ENCODE results near the gene FDX2. TPM values are rescaled to one million over a fixed set of nuclear protein-coding genes. Genes with fewer than 3 reads are reported as not detected.
"Not testable (repeated sequence)": the region's sequence is repeated elsewhere in the genome, so short reads cannot be mapped to it uniquely, and the experiment has no call there.

The FDX2 gene
- total RNA-seq, 1 donor from 2014 or later, result 18.2 TPM

- no peak for DNase-seq (ENCODE audit: low spot score)
Measured at GRCh38 chr19:10284065-10284959, 31.5 kb downstream of the FDX2 start.

DNA sequence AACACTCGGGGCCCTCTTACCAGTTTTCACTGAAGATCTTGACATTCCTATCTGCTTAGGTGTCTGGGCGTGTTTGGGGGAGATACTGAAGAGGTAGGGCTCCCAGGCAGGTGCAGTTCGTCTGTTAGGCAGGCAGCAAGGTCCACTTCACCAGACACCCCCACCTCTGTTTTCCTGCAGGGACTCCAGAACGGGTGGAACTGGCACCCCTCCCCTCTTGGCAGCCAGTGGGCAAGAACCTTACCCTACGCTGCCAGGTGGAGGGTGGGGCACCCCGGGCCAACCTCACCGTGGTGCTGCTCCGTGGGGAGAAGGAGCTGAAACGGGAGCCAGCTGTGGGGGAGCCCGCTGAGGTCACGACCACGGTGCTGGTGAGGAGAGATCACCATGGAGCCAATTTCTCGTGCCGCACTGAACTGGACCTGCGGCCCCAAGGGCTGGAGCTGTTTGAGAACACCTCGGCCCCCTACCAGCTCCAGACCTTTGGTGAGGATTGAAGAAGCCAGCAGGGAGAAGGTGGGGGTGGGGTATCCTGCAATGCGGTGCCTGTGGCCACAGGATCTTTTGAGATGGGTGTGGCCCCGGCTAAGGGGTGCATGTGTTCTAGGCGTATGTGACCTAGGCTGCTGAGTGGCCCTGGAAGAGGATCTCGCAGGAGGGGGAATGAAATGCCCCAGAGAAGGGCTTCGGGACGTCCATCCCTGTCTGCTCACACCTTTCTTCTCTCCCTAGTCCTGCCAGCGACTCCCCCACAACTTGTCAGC is 32.3 kb downstream of the FDX2 start:
- DNase-seq (ENCODE audit: low spot score), result no peak

DNA sequence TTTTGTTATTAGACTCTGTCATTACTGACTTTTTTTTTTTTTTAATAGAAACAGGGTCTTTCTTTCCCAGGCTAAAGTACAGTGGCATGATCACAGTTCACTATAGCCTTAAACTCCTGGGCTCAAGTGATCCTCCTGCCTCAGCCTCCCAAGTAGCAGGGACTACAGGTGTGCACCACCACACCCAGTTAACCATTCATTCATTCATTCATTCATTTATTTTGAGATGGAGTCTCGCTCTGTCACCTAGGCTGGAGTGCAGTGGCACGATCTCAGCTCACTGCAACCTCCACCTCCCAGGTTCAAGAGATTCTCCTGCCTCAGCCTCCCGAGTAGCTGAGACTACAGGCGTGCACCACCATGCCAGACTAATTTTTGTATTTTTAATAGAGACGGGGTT is 33.8 kb downstream of the FDX2 start:
- not testable (repeated sequence) for DNase-seq (ENCODE audit: low spot score)

DNA sequence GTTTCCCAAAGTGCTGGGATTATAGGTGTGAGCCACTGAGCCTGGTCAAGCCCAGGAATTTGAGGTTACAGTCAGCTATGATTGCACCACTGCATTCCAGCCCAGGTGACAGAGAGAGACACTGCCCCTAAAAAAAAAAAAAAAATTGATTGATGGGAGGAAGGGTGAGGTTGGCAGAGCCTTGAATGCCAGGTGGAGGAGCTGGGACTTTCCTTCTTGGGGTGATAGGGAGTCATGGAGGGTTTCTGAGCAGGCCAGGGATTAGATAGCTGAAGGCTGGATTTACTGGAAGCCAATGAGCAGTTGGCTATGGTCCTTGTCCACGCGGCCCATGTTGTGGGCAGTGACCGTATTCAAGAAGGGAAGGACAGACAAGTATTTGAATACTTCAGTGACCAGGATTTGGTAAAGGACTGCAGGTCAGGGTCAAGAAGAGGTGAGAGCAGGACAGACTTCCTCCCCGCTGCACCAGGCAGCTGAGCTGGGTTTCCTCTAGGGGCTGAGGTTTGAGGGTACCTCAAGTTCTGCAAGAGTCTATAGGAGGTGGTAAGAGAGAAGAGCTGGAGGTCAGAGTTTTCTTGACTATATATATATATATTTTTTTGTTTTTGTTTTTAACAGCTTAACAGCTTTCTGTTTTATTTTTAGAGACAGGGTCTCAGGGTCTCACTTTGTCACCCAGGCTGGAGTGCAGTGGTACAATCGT is 35.9 kb downstream of the FDX2 start:
- DNase-seq (ENCODE audit: low spot score), result no peak

DNA sequence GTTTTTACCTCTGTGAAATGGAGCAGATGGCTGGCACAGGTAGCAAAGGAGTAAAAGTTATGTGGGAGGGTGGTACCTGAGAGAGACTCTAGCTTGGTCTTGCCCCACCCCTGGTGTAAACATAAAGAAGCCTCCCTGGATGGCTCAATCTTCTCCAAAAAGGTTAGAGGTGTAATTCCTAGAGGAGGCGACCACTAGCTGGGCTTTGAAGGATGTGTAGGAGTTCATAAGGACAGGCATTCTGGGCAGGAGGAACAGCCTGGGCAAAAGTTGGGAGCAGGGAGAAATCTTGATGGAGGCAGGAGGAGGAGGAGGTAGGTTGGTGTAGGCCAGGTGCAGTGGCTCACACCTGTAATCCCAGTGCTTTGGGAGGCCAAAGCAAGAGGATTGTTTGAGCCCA is 36.9 kb downstream of the FDX2 start:
- DNase-seq (ENCODE audit: low spot score), result no peak

DNA sequence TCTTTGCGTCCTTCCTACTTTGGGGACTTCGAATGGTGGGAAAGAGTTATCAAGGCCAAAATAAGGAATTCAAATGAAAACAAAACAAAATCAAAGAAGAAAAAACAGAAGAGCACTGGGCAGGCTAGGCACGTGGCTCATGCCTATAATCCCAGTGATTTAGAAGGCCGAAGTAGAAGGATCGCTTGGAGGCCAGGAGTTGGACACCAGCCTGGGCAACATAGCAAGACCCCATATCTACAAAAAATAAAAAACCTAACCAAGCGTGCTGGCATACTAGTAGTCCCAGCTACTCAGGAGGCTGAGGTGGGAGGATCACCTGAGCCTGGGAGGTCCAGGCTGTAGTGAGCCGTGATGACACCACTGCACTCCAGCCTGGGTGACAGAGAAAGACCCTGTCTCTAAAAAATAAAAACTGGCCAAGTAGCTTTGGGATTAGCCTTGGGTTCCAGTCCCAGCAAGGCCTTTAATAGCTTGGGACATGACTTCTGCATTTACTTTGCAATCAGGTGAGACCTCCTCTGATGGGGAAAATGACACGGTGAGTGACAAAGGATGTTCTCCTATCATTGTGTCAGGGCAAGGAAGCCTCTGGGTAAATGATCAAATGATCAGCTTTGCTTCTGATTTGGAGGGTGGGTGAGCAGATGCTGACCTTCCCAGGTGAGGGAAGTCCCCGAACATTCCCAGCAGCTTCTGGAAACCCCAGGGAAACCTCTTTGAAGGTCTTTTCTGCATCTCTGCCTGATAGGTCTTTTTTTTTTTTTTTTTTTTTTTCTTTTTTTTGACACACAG is 37.8 kb downstream of the FDX2 start:
- DNase-seq (ENCODE audit: low spot score), result no peak

GRCh38 chr19:10274589-10274988 is 41.2 kb downstream of the FDX2 start:
- DNase-seq (ENCODE audit: low spot score), result no peak

DNA sequence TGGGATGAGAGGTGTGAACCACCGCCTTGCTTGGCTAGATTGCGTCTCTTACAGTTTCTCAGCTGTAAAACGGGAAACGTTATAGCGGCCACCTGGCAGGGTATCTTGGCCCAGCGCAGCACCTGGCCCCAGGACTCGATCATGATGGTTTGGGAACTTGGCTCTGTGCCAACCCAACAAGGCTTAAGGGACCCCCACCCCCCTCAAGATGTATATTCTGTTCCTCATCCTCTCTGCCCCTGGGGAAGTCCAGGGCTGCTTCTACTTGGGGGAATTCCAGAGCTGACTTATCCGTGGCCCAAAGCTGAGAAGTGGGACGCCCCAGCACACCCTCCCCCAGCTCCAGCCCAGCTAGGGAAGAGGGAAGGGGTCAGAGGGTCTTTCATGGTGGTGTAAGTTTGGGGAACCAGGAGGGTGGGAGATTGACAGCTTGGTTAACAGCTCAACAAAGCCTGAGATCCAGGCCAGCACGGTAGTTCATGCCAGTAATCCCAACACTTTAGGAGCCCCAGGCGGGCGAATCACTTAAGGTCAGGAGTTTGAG is 44.2 kb downstream of the FDX2 start:
- DNase-seq (ENCODE audit: low spot score), result no peak

DNA sequence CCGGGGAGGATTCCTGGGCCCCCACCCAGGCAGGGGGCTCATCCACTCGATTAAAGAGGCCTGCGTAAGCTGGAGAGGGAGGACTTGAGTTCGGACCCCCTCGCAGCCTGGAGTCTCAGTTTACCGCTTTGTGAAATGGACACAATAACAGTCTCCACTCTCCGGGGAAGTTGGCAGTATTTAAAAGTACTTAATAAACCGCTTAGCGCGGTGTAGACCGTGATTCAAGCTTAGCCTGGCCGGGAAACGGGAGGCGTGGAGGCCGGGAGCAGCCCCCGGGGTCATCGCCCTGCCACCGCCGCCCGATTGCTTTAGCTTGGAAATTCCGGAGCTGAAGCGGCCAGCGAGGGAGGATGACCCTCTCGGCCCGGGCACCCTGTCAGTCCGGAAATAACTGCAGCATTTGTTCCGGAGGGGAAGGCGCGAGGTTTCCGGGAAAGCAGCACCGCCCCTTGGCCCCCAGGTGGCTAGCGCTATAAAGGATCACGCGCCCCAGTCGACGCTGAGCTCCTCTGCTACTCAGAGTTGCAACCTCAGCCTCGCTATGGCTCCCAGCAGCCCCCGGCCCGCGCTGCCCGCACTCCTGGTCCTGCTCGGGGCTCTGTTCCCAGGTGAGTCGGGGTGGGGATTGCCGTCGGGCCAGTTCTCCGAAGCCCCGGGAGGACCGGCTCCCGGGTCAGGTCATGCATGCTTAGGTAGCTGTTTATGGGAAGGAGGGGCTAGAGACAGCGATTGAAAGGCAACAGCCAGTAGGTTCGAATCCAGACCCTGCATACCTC is 45.0 kb downstream of the FDX2 start, which contains the start of gene ICAM1:
ICAM1 (plus strand) TSS at position 505 of the 779 bp plus-strand sequence; CDS start at position 545, 40 bp downstream.
- DNase-seq (ENCODE audit: low spot score), result peak; percentile 96

- peak; percentile 94 for DNase-seq (ENCODE audit: low spot score)
Measured at GRCh38 chr19:10270180-10270615, 45.6 kb downstream of the FDX2 start.

- DNase-seq (ENCODE audit: low spot score), result peak; percentile 95
Measured at GRCh38 chr19:10269333-10270179, 46.3 kb downstream of the FDX2 start.

- no peak for DNase-seq (ENCODE audit: low spot score)
Measured at GRCh38 chr19:10268071-10268470, 47.7 kb downstream of the FDX2 start.

- DNase-seq (ENCODE audit: low spot score), result no peak
Measured at GRCh38 chr19:10266706-10267105, 49.1 kb downstream of the FDX2 start.

DNA sequence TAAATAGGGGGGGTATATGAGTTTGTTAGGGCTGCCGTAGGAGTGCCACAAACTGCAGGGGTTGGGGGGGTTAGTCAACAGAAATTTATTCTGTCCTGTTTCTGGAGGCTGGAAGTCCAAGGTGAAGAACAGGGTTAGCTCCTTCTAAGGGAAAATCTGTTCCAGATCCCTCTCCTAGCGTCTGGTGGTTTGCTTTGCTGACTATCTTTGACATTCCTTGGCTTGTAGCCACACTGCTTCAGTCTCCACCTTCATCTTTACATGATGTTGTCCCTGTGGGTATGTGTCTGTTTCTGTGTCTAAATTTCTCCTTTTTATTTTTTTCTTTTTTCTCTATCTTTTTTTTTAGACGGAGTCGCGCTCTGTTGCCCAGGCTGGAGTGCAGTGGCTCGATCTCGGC is 53.0 kb downstream of the FDX2 start:
- no peak for DNase-seq (ENCODE audit: low spot score)

GRCh38 chr19:10260141-10260584 is 55.7 kb downstream of the FDX2 start:
- DNase-seq (ENCODE audit: low spot score), result no peak
